Testis (tissue), 2 donors: ENCODE measurements around the gene OTOP3.

Experiments used
- POLR2A ChIP-seq: fragments of 450-650 bp; IDR thresholded peaks from one replicate; pipeline ENCODE4 v1.6.1; 2017; ENCODE audit warnings: antibody characterized with exemption, mild to moderate bottlenecking, moderate library complexity
- TF ChIP-seq, protein P1 (sequence below), 3 experiments: fragments of 450-650 bp in 2 of 3; fragments of 200-600 bp in 1 of 3; sonication (generic) in 1 of 3; IDR thresholded peaks; one replicate each; pipeline ENCODE4 v1.5.1; 2016 to 2019; ENCODE audit warnings: antibody characterized with exemption in 3 of 3, mild to moderate bottlenecking in 2 of 3, moderate library complexity in 1 of 3

DNA sequence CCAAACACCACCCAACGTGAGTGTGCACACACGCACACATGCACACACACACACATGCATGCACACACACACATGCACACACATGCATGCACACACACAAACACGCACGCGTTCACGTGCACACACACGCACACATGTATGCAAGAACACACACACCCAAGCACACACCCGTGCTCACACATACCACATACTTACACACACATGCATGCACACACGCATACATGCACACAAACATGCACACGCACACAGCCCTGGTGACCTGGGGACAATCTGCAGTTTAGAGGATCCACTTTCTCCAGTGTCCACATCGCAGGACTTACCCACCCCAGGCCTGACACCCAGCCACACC lies 18.9 kb upstream of the OTOP3 start:
- TF ChIP-seq, protein P1, sequence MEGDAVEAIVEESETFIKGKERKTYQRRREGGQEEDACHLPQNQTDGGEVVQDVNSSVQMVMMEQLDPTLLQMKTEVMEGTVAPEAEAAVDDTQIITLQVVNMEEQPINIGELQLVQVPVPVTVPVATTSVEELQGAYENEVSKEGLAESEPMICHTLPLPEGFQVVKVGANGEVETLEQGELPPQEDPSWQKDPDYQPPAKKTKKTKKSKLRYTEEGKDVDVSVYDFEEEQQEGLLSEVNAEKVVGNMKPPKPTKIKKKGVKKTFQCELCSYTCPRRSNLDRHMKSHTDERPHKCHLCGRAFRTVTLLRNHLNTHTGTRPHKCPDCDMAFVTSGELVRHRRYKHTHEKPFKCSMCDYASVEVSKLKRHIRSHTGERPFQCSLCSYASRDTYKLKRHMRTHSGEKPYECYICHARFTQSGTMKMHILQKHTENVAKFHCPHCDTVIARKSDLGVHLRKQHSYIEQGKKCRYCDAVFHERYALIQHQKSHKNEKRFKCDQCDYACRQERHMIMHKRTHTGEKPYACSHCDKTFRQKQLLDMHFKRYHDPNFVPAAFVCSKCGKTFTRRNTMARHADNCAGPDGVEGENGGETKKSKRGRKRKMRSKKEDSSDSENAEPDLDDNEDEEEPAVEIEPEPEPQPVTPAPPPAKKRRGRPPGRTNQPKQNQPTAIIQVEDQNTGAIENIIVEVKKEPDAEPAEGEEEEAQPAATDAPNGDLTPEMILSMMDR (IDR thresholded peaks at IDR 0.05), result no peak
- TF ChIP-seq POLR2A, result no peak
